Measurements from ENCODE around the gene MEIS3.

MEIS3 gene

GRCh38 chr19:47419030-47419783, at the start of gene MEIS3:
Gene MEIS3, minus strand, starts transcription at chr19:47419527. Its CDS starts 446 bp downstream, at chr19:47419081.
- no peak within 1 kb of the TSS for H3K27ac Mint-ChIP-seq
- H3K9me3 Mint-ChIP-seq (ENCODE audit: low read depth): no peaks in the 10 kb centered on the region
- peak within 1 kb of the TSS; percentile 65 for H3K4me3 Mint-ChIP-seq
- H3K4me1 Mint-ChIP-seq (ENCODE audit: low read depth): peaks cover 36% of the 10 kb centered on the region
- H3K27me3 Mint-ChIP-seq: peaks cover 40% of the 10 kb centered on the region
- H3K36me3 Mint-ChIP-seq: no peaks in the 10 kb centered on the region

- Mint-ChIP-seq H3K4me3 (no peak overlapping the region), H3K4me1 (ENCODE audit: low read depth) (peaks cover 14% of the 10 kb centered on the region), H3K9me3 (ENCODE audit: low read depth) (no peaks in the 10 kb centered on the region), H3K36me3 (no peaks in the 10 kb centered on the region), H3K27ac (no peak overlapping the region), H3K27me3 (peaks cover 27% of the 10 kb centered on the region)
Measured at GRCh38 chr19:47467914-47468313, 48.6 kb upstream of the MEIS3 start.

GRCh38 chr19:47465957-47466356, 46.6 kb upstream of the MEIS3 start:
- Mint-ChIP-seq H3K27me3 (peaks cover 19% of the 10 kb centered on the region), H3K4me3 (no peak overlapping the region), H3K27ac (no peak overlapping the region), H3K4me1 (ENCODE audit: low read depth) (peaks cover 7% of the 10 kb centered on the region), H3K9me3 (ENCODE audit: low read depth) (no peaks in the 10 kb centered on the region), H3K36me3 (no peaks in the 10 kb centered on the region)

GRCh38 chr19:47464675-47465419, 45.5 kb upstream of the MEIS3 start:
- H3K27me3 Mint-ChIP-seq: peaks cover 11% of the 10 kb centered on the region
- no peaks in the 10 kb centered on the region for H3K36me3 Mint-ChIP-seq
- no peak overlapping the region for H3K4me3 Mint-ChIP-seq
- no peaks in the 10 kb centered on the region for H3K9me3 Mint-ChIP-seq (ENCODE audit: low read depth)
- H3K4me1 Mint-ChIP-seq (ENCODE audit: low read depth): no peaks in the 10 kb centered on the region
- no peak overlapping the region for H3K27ac Mint-ChIP-seq

- H3K9me3 Mint-ChIP-seq (ENCODE audit: low read depth): no peaks in the 10 kb centered on the region
Measured at GRCh38 chr19:47461876-47462275, 42.5 kb upstream of the MEIS3 start.

GRCh38 chr19:47459477-47459876, 40.1 kb upstream of the MEIS3 start:
- peaks cover 18% of the 10 kb centered on the region for H3K27me3 Mint-ChIP-seq
- H3K36me3 Mint-ChIP-seq: no peaks in the 10 kb centered on the region
- H3K9me3 Mint-ChIP-seq (ENCODE audit: low read depth): peaks cover 5% of the 10 kb centered on the region
- H3K27ac Mint-ChIP-seq: no peak overlapping the region
- no peak overlapping the region for H3K4me3 Mint-ChIP-seq
- H3K4me1 Mint-ChIP-seq (ENCODE audit: low read depth): peaks cover 2% of the 10 kb centered on the region

More at GRCh38 chr19:47461876-47462275, 42.5 kb upstream of the MEIS3 start:
- H3K27me3 Mint-ChIP-seq: peaks cover 3% of the 10 kb centered on the region
- no peak overlapping the region for H3K27ac Mint-ChIP-seq
- H3K4me3 Mint-ChIP-seq: no peak overlapping the region
- H3K36me3 Mint-ChIP-seq: no peaks in the 10 kb centered on the region
- peaks cover 2% of the 10 kb centered on the region for H3K4me1 Mint-ChIP-seq (ENCODE audit: low read depth)

GRCh38 chr19:47458672-47459071, 39.3 kb upstream of the MEIS3 start:
- H3K36me3 Mint-ChIP-seq: no peaks in the 10 kb centered on the region
- peaks cover 23% of the 10 kb centered on the region for H3K27me3 Mint-ChIP-seq
- no peak overlapping the region for H3K27ac Mint-ChIP-seq
- peaks cover 2% of the 10 kb centered on the region for H3K4me1 Mint-ChIP-seq (ENCODE audit: low read depth)
- no peak overlapping the region for H3K4me3 Mint-ChIP-seq
- H3K9me3 Mint-ChIP-seq (ENCODE audit: low read depth): peaks cover 5% of the 10 kb centered on the region

GRCh38 chr19:47456721-47457474, 37.6 kb upstream of the MEIS3 start:
- peaks cover 23% of the 10 kb centered on the region for H3K27me3 Mint-ChIP-seq
- H3K36me3 Mint-ChIP-seq: no peaks in the 10 kb centered on the region
- H3K9me3 Mint-ChIP-seq (ENCODE audit: low read depth): peaks cover 5% of the 10 kb centered on the region
- peaks cover 2% of the 10 kb centered on the region for H3K4me1 Mint-ChIP-seq (ENCODE audit: low read depth)
- H3K27ac Mint-ChIP-seq: no peak overlapping the region
- H3K4me3 Mint-ChIP-seq: no peak overlapping the region

- Mint-ChIP-seq H3K27ac (no peak overlapping the region), H3K27me3 (peaks cover 20% of the 10 kb centered on the region), H3K9me3 (ENCODE audit: low read depth) (peaks cover 3% of the 10 kb centered on the region), H3K4me1 (ENCODE audit: low read depth) (peaks cover 22% of the 10 kb centered on the region), H3K4me3 (no peak overlapping the region), H3K36me3 (no peaks in the 10 kb centered on the region)
Measured at GRCh38 chr19:47450478-47450877, 31.2 kb upstream of the MEIS3 start.

GRCh38 chr19:47448360-47448727, 29.0 kb upstream of the MEIS3 start:
- Mint-ChIP-seq H3K27ac (no peak overlapping the region), H3K9me3 (ENCODE audit: low read depth) (no peaks in the 10 kb centered on the region), H3K4me1 (ENCODE audit: low read depth) (peaks cover 42% of the 10 kb centered on the region), H3K27me3 (peaks cover 23% of the 10 kb centered on the region), H3K4me3 (peak overlapping the region; percentile 23), H3K36me3 (no peaks in the 10 kb centered on the region)

GRCh38 chr19:47447470-47448359, 28.4 kb upstream of the MEIS3 start:
- peaks cover 28% of the 10 kb centered on the region for H3K27me3 Mint-ChIP-seq
- no peak overlapping the region for H3K27ac Mint-ChIP-seq
- peak overlapping the region; percentile 60 for H3K4me3 Mint-ChIP-seq
- H3K9me3 Mint-ChIP-seq (ENCODE audit: low read depth): no peaks in the 10 kb centered on the region
- peaks cover 44% of the 10 kb centered on the region for H3K4me1 Mint-ChIP-seq (ENCODE audit: low read depth)
- H3K36me3 Mint-ChIP-seq: no peaks in the 10 kb centered on the region

GRCh38 chr19:47446534-47447469, 27.5 kb upstream of the MEIS3 start:
- Mint-ChIP-seq H3K4me1 (ENCODE audit: low read depth) (peaks cover 44% of the 10 kb centered on the region), H3K27ac (no peak overlapping the region)

GRCh38 chr19:47445937-47446402, 26.6 kb upstream of the MEIS3 start:
- Mint-ChIP-seq H3K4me3 (peak overlapping the region; percentile 73), H3K27me3 (peaks cover 37% of the 10 kb centered on the region), H3K27ac (no peak overlapping the region), H3K9me3 (ENCODE audit: low read depth) (no peaks in the 10 kb centered on the region), H3K36me3 (no peaks in the 10 kb centered on the region), H3K4me1 (ENCODE audit: low read depth) (peaks cover 44% of the 10 kb centered on the region)

More at GRCh38 chr19:47446534-47447469, 27.5 kb upstream of the MEIS3 start:
- Mint-ChIP-seq H3K9me3 (ENCODE audit: low read depth) (no peaks in the 10 kb centered on the region), H3K4me3 (peak overlapping the region; percentile 73), H3K36me3 (no peaks in the 10 kb centered on the region), H3K27me3 (peaks cover 33% of the 10 kb centered on the region)
